CD4-positive, alpha-beta T cell (primary cell): ENCODE measurements around the gene STAB2. TPM values are rescaled to one million over a fixed set of nuclear protein-coding genes. Genes with fewer than 3 reads are reported as not detected.

Source experiments
- ATAC-seq: fragments of 200-7000 bp; cut with Tn5 transposase; one replicate; pipeline ENCODE4 v1.10.0; 2022; ENCODE audit warnings: mild to moderate bottlenecking; ENCODE audit not compliant: poor library complexity
- CTCF ChIA-PET: fragments of 350-600 bp; sonication (Branson Sonifier 250); formaldehyde crosslinking; loops from one replicate; lab custom pipeline; 2021; ENCODE audit warnings: antibody characterized with exemption, inconsistent platforms; lab: Charles Lee
- POLR2A ChIA-PET: fragments of 350-600 bp; sonication (Branson Sonifier 250); formaldehyde crosslinking; loops from one replicate; lab custom pipeline; 2021; ENCODE audit warnings: antibody characterized with exemption, inconsistent platforms; lab: Charles Lee
- DNase-seq, 14 experiments: peaks; one replicate each; pipeline ENCODE4 v3.0.0-alpha.2; 2013 to 2020; ENCODE audit warnings: mixed read lengths in 2 of 14
- H3K27ac ChIP-seq, 2 donors: one replicate each; pipeline versions ENCODE4 v1.5.1 to v1.7.0; 2013; ENCODE audit warnings: low read length in 2 of 2, low read depth in 1 of 2, mild to moderate bottlenecking in 1 of 2
- H3K27me3 ChIP-seq, 2 experiments: 1 replicate in 1 of 2; 2 replicates in 1 of 2; pipeline versions ENCODE4 v1.6.1 to v1.7.0; 2013; ENCODE audit warnings: low read length in 2 of 2, control low read depth in 1 of 2, mild to moderate bottlenecking in 1 of 2, moderate library complexity in 1 of 2; ENCODE audit not compliant: insufficient read depth in 2 of 2, control insufficient read depth in 1 of 2
- H3K36me3 ChIP-seq: one replicate; pipeline ENCODE4 v1.6.1; 2013; ENCODE audit warnings: low read length, control low read depth; ENCODE audit not compliant: insufficient read depth
- H3K4me1 ChIP-seq: one replicate; pipeline ENCODE4 v1.6.1; 2013; ENCODE audit warnings: low read length, control low read depth; ENCODE audit not compliant: insufficient read depth
- H3K4me3 ChIP-seq: one replicate; pipeline ENCODE4 v1.5.1; 2013; ENCODE audit warnings: mild to moderate bottlenecking, low read length, moderate library complexity
- H3K9me3 ChIP-seq, 2 experiments: 1 replicate in 1 of 2; 2 replicates in 1 of 2; pipeline versions ENCODE4 v1.6.1 to v1.7.0; 2013; ENCODE audit warnings: low read length in 2 of 2, mild to moderate bottlenecking in 2 of 2, control low read depth in 1 of 2, moderate library complexity in 1 of 2; ENCODE audit not compliant: control insufficient read depth in 1 of 2, insufficient read depth in 1 of 2
- H3K27ac Mint-ChIP-seq: one replicate; pipeline ENCODE4 v1.8.0; 2020; ENCODE audit warnings: mixed read lengths
- H3K27me3 Mint-ChIP-seq: one replicate; pipeline ENCODE4 v1.8.0; 2021; ENCODE audit warnings: mixed read lengths
- H3K36me3 Mint-ChIP-seq: one replicate; pipeline ENCODE4 v1.8.0; 2021; ENCODE audit warnings: low read depth, mixed read lengths
- H3K4me1 Mint-ChIP-seq: one replicate; pipeline ENCODE4 v1.8.0; 2021; ENCODE audit warnings: low read depth, mixed read lengths
- H3K4me3 Mint-ChIP-seq: one replicate; pipeline ENCODE4 v1.8.0; 2020; ENCODE audit warnings: mild to moderate bottlenecking, mixed read lengths
- H3K9me3 Mint-ChIP-seq: one replicate; pipeline ENCODE4 v1.8.0; 2020; ENCODE audit warnings: mixed read lengths
- CTCF ChIP-seq: fragments of 200-600 bp; IDR thresholded peaks from one replicate; pipeline ENCODE4 v1.8.0; 2022; ENCODE audit warnings: antibody characterized with exemption, mild to moderate bottlenecking
- intact Hi-C, 2 experiments: fragments of 100-400 bp; cut with DNase I in 1 of 2; cut with micrococcal nuclease in 1 of 2; formaldehyde crosslinking; loops; one replicate each; pipeline versions ENCODE4 v1.15.1 to v1.9.0; 2023 to 2025; cut with DNase I, micrococcal nuclease
- total RNA-seq, 174 experiments: library from RNA in 2 of 174; stranded (reverse) in 2 of 174; gene quantifications; one replicate each; pipeline ENCODE4 v1.2.3 and lab custom pipeline; 2021 to 2026

Gene STAB2
- total RNA-seq, 2 experiments from 2014 or later: not detected

GRCh38 chr12:103812789-103813188 lies 225.7 kb downstream of the STAB2 start:
- Mint-ChIP-seq H3K27ac (no peak overlapping the region), H3K36me3 (peaks cover 28% of the 10 kb centered on the region), H3K9me3 (no peaks in the 10 kb centered on the region), H3K4me3 (no peak overlapping the region), H3K4me1 (no peaks in the 10 kb centered on the region), H3K27me3 (no peaks in the 10 kb centered on the region)
- ATAC-seq (no peak), DNase-seq (no peak)
- Histone ChIP-seq H3K27me3 (no peaks in the 10 kb centered on the region), H3K36me3 (peaks cover 11% of the 10 kb centered on the region), H3K4me1 (no peaks in the 10 kb centered on the region), H3K9me3 (no peaks in the 10 kb centered on the region), H3K4me3 (no peak overlapping the region), H3K27ac (no peak overlapping the region)
- CTCF ChIA-PET: no interaction called here
- intact Hi-C loops: no loop called here
- POLR2A ChIA-PET: no interaction called here
- TF ChIP-seq CTCF: no peak

- no peak overlapping the region for H3K27ac Mint-ChIP-seq
- Histone ChIP-seq H3K27me3 (no peaks in the 10 kb centered on the region), H3K4me1 (no peaks in the 10 kb centered on the region), H3K4me3 (no peak overlapping the region), H3K27ac (no peak overlapping the region), H3K9me3 (no peaks in the 10 kb centered on the region), H3K36me3 (peaks cover 11% of the 10 kb centered on the region)
- POLR2A ChIA-PET: no interaction called here
- H3K9me3 Mint-ChIP-seq: no peaks in the 10 kb centered on the region
- H3K27me3 Mint-ChIP-seq: no peaks in the 10 kb centered on the region
- intact Hi-C loops: no loop called here
- no peak for TF ChIP-seq CTCF
- ATAC-seq (no peak), DNase-seq (no peak)
- CTCF ChIA-PET: no interaction called here
- no peak overlapping the region for H3K4me3 Mint-ChIP-seq
- H3K4me1 Mint-ChIP-seq: no peaks in the 10 kb centered on the region
- peaks cover 25% of the 10 kb centered on the region for H3K36me3 Mint-ChIP-seq
These were observed 226.4 kb downstream of the STAB2 start for GRCh38 chr12:103813426-103813825.

- CTCF ChIA-PET: no interaction called here
- Mint-ChIP-seq H3K36me3 (peaks cover 25% of the 10 kb centered on the region), H3K27me3 (no peaks in the 10 kb centered on the region), H3K9me3 (no peaks in the 10 kb centered on the region), H3K4me3 (no peak overlapping the region), H3K4me1 (no peaks in the 10 kb centered on the region), H3K27ac (no peak overlapping the region)
- Histone ChIP-seq H3K4me1 (no peaks in the 10 kb centered on the region), H3K9me3 (no peaks in the 10 kb centered on the region), H3K27me3 (no peaks in the 10 kb centered on the region), H3K36me3 (peaks cover 11% of the 10 kb centered on the region), H3K4me3 (no peak overlapping the region), H3K27ac (no peak overlapping the region)
- no peak for ATAC-seq
- DNase-seq: no peak
- POLR2A ChIA-PET: no interaction called here
- no peak for TF ChIP-seq CTCF
- intact Hi-C loops: no loop called here
These were observed 226.9 kb downstream of the STAB2 start for GRCh38 chr12:103813949-103814348.
